Activated T-cell treated with anti-CD3 and anti-CD28 coated beads for 4 hours (primary cell): ENCODE measurements around the gene FMO2.
"Not testable (repeated sequence)": the region's sequence is repeated elsewhere in the genome, so short reads cannot be mapped to it uniquely, and the experiment has no call there.

Source experiments
- DNase-seq: peaks from one replicate; pipeline ENCODE4 v3.0.0-alpha.2; 2020

FMO2 gene

DNA sequence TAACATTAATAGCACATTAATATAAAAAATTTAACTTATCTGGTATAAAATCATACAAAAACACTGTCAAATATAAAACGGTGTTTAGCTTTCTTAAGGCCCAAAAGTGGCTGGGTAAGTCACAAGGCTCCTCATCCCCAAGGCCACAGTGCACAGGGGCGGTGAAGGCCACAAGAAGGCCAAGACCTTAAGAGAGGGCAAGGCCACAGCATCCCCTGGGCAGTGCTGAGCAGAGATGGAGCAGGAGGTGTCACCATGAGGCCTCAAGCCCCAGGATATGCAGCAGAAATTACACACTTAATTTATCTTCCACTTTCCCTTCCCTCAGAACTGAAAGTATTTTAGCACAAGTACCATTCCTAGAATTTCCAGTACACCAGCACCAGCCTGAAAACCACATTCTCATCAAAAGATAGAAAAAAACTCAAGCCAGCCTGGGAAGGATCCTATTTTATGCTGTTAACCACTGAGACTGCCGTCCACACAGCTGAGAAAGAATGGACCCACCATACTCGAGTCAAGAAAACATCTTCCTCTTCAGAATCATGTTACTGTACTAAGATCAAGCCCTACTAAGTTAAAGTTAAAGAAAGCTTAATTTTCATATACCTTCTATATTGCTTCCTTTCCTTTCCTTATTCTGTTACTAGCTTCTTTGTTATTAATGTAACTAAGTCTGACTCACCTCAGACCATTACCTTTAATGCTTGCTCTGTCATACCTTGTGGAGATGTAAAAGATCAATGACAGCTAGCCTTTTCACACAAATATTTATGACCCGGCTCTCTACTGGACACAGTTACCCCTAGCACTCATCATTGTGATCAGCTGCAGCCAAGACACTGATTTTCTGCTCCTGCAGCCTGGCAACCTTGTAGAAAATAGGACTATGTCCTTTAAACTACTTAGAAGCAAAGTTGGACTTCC is 36.8 kb downstream of the FMO2 start:
- no peak for DNase-seq

DNA sequence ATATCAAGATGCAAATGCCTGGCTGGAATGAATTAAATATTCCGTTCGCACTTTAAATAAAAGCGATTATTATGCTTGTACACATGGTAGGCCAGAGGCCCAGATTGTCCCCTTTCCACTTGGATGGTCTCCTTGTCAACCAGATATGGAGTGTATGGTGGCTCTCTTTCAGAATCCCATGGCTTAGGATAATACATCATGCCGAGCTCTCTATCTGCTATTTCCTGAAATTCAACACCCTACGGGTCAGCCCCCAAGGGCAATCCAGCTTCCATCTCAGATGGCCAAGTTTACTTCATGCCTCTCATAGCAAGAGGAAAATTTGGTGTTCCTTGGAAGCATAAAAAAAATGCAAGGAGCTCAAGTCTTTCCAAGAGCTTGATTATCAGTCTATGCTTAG is 37.8 kb downstream of the FMO2 start:
- no peak for DNase-seq

DNA sequence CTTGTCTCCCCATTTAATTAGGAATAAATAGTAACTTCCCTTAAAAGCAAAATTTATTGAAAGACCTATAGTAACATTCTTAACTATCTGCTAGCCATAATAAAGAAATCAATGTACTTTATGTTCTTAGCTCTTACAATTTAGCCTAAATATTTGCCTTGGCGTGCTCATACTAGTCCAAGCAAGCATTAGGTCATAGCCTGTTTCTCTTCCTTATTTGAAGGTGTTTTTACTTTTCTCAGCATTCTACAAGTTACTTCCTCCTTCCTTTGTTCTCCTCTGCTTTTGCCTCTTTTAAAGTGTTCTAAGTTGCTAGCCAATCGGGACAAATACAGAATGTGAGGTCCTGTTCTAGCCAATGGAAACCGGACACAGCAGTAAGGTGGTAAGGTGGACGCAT is 39.2 kb downstream of the FMO2 start:
- DNase-seq, result not testable (repeated sequence)

DNA sequence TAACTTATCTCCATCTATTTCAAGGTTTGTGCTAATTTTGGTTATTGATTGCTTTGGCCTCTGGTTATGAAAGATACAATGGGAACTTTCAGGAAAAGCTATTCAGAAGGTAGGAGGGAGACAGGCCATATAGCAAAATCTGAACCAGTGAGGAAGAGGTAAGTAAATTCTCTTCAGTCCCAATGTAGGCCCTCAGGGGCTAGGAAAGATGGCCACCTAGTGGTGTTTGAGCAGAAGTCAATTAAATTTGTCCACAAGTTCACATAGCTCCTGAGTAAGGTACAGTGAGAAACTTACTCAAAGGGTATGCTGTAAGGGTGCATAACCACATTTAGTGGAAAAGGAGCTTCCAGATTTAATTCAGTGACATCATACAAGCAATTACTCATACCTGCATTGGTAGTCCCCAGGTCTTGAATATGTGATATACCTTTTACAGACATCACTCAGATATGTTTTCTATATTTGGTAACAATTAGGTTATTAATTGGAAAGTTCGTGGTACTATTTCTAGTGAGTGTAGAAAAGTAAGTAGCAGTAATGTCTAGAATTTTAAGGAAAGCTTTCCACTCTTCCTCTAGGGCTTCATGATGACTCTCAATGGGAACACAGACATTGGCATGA is 41.8 kb downstream of the FMO2 start:
- no peak for DNase-seq

DNA sequence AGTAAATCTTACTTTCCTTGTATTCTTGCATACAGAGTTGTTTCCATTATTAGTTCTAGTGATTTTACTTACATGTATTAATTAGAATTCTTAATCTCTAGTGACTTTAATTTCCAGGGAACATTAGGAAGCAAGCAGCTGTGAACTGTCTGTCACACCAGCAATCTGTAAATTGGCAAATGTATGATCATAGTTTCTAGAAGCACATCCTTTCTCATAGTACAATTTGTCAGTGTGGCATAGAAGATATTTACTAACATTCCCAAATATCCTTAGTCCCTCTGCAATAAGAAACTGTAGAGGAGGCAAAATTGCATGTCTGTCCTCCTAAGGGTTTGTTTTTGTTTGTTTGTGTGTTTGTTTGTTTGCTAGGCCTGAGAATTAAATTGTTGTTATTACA is 46.2 kb downstream of the FMO2 start:
- no peak for DNase-seq

DNA sequence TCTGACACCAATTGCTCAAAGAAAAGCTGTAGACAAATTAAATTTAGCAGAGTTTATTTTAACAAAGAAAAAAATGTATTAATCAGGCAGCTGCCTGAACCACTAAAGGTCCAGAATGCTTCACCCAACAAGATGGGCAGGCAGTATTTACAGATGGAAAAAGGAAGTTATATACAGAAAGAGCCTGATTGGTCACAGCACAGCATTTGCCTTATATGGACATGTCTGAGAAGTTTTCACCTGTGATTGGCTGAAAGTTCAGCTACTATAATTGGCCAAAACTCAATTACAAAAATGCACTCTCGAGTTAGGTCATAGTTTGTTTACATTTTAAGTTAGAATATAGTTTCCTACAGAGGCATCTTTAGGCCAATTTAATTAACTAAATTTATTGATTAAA is 48.1 kb downstream of the FMO2 start:
- DNase-seq, result no peak

DNA sequence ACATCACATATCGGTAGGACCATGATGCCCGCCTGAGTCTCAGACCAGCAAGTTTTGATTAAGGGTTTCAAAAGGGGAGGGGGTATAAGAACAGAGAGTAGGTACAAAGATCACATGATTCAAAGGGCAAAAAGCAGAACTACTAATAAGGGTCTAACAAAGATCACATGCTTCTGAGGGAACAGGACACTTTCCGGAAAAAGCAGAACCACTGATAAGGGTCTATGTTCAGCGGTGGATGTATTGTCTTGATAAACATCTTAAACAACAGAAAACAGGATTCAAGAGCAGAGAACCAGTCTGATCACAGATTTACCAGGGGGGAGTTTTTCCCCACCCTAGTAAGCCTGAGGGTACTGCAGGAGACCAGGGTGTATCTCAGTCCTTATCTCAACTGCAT is 51.1 kb downstream of the FMO2 start:
- not testable (repeated sequence) for DNase-seq

DNA sequence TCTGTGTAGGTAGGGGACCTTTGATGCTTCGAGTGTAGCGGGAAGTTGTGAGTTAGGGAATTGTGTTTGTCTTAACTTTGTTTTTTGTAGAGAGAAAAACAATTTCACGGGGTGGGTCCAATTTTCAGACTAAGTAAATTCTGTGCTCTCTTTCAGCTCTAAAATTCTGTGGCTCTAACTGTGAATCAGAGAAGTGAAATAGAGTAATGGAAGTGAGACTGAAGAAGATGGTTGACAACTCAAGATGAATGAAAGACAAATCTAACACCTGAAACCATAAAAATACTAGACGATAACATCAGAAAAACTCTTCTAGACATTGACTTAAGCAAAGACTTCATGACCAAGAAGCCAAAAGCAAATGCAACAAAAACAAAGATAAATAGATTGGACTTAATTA is 58.8 kb downstream of the FMO2 start:
- no peak for DNase-seq

DNA sequence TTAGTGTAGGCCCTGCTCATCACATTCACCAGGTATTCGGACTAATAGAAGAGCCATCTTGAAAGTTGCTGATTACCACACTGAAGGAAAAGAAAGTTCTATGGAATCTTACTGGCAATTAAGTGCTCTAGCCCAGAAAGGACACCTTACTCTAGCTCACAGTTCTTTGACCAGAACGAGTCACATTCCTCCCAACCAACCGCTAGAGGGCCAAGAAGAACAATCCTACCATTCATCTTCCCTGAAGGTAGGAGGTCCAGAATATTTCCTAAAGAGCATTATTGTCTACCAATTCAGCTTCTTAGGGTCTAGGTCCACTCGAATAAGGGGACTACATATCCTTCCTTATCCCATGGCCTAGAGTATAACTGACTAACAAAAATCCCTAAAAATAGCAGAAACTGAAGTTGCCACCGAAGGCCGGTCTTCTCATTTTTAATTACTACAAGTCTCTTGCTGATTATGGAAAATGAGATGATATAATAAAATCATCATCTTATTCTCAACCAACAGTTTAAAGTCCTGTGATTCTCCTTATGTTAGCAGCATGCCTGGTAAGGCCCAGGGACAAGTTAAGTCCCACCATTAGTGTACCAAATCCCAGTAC is 60.5 kb downstream of the FMO2 start:
- no peak for DNase-seq

DNA sequence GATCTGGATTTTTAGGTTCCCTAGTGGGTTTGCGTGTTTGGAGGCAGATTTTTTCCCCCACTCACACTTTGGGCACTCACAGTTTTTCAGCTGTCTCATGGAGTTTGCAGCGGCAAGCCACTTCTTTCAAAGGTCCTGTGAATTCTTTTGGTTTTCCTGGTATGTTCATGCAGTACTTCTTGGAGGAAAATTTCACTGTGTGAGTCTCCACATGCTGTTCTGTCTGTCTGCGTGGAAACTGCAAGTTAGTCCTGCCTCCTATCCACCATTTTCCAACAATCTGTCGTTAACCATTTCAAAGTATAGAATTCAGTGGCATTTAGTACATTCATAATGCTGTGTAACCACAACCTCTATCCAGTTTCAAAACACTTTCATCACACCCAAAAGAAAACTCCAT is 62.4 kb downstream of the FMO2 start:
- no peak for DNase-seq

DNA sequence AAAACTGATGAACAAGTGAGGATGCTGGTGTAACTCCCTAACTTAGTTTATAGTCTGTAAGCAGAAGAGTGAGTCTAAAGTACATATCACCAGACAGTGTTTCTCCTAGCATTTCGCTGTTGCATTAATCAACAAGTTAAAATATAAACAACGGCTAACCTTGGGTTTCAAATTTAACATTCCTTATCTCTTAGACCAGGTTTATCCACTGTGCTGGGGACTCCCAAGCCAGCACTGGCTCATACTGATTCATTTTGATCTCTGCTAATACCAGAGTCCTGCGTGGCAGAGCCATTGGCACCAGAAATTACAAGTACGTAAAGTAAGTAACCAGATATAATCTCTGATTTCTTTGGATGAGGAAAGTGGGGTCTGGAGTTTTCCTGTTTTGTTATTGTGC is 63.2 kb downstream of the FMO2 start, which contains the start of gene FMO1:
Gene FMO1 (plus strand): TSS at position 193 of the 400 bp plus-strand sequence. CDS start 9,594 bp downstream, outside the sequence.
- DNase-seq, result no peak

DNA sequence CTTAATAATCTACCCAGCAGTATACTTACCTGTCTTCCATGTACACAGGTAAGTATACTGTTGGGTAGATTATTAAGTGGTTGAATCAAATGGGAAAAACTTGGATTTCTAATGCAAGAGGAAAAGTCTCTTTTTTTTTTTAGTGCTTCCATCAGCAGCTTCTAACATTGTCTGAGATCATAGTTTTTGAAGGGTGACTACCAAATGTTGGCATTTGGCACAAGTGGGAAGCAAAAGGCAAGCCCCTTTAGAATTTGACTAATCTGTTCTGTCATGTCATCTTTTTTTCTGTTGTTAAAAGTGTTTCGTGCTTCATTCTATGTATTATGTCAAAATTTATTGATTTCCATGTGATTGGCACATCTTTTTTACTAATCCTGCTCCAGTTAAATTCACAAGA is 63.7 kb downstream of the FMO2 start:
- DNase-seq, result no peak

DNA sequence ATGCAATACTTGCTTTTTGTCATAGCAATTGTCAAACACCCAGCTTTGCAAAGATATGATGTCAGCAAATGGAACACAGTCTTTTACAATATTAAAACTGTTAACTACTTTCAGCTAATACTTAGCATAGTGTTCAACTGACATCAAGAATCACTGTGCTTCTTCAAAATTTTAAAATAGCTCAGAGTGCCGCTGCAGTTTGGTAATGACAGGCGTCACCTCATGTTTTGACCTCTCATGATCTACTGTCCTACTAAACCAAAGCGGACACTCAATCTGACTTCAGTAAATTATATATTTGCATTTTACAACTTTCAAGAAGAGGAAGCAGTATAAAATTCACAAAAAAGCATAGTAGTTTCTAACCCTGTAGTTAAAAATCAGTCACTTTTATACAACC is 65.2 kb downstream of the FMO2 start:
- DNase-seq, result no peak

DNA sequence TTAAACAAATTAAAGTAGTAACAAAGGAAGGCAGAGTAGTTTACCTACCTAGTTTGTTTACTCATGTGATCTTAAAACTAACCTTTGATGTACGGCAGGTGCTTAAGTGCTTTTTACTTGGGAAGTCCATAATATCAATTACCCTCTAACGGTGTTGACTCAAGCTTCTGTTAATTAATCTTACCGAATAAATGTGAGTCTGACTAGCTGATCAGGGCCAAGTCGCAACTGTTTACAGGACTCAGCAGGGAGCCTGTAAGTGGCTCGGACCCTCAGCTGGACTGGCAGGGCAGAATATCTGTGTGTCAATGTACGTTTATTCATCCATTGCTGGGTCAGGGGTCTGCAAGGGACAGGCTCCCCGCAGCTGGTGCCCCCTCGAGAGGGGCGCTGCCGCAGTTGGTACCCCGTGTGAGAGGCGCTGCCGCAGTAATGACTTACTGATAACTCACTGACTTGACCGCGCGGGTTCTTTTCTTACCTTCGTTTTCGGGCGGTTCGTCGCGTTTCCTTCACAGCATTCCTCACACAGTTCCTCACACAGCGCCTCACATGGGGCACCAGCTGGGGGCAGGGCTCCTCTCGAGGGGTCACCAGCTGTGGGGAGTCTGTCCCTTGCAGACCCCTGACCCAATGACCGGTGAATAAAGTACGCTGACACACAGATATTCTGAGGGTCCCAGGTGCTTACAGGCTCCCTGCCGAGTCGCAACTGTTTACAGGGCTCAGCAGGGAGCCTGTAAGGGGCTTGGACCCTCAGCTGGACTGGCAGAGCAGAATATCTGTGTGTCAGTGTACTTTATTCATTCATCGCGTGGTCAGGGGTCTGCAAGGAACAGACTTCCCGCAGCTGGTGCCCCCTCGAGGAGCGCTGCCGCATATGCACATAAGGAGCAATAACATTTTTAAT is 66.2 kb downstream of the FMO2 start:
- no peak for DNase-seq

DNA sequence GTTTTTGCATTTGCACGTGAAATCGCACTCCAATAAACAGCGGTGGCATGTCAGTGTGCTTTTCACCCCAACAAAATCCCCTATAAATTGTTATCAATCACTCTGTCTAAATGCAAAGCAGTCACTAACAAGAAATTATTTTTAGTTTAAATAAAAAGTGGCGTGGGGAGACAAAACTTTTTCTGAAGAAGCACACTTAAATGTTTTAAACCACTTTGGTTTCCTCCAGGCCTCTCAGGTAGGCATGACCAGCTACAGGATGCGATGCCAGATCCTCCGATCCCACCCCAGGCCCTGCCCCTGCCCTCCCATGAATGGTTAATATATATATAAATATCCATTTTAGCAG is 66.8 kb downstream of the FMO2 start:
- DNase-seq, result no peak

DNA sequence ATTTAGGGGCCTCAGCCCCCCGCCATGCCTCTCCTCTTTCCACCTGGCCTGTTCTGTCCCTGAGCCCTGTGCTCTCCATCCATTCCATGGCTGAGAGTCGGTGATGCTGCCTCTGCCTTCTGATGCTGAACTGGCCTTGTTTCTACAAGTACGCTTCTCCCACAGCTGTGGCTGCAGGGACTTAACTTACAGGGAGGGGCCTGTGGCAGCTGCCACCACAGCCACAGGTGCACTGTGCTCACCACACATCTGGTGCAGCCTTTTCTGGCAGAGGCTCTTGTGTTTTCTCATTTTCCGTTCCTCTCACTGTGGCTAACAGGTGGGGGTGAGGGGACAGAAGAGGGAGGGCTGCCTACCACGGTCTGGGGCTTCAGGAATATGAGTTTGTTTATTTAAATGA is 67.4 kb downstream of the FMO2 start:
- DNase-seq, result no peak

DNA sequence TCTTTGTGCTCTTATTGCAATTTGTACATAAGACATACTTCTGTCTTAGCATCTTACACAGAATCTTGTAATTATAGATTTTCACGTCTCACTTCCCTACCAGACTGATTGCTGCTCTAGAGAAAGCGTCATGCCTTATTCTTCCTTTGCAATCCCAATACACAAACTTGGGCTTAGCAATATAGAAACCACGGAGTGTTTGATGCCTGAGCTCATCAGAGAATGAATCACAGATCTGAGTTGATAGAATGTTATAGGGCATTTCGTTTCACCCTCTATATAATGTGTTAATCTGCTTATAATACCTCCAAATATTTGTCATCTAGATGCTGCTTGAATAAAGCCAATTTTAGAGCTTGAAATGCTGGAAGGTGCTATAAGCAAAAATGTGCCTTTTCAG is 69.8 kb downstream of the FMO2 start:
- no peak for DNase-seq

DNA sequence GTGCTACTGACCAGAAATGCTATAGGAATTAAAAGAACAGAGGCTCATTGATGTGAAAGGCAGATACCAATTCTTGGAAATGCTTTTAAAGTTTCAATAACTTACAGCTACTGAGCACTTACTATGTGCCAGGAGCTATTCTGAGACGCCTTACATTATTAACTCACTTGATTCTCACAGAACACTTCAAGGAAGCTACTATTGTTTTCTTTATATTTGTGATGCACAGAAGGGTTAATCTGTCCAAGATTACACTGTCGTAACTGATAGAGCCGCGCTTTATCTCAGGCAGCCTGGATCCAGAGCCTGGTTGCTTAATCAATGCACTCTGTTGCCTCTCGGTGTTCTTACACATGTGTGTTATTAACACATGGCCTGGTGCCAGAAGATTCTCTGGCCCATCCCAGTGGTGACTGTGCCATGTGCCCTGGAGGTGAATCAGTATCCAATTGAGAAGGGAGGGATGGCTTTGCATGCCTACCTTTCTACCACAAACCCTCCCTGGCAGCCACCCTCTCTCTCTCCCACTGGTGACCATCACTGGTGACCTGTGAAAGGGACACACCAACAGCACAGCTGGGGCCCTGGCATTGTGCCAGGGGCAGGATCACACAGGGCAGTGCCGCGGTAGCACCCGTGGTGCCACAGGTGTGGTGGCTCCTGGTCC is 72.0 kb downstream of the FMO2 start:
- no peak for DNase-seq

DNA sequence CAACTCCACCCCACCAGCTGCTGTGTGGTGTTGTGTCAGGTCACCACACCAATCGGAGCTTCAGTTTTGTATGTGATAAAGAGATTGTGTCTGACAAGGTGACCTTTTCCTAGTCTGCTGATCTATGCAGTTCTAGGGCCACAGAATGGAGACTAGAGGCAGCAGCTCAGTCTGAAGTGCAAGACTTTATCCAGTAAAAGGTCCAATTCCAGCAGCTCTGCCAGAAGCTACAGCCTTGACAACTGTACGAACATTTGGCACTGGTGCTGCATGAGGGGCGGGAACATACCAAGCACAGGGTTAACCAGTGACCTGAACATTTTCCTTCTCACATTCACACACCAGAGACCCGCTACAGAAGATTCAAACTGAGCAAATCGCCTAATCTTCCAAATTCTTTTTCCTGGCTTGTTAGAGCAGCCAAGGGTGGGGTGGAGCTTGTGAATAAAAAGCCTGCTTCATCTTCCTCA is 72.5 kb downstream of the FMO2 start:
- no peak for DNase-seq

DNA sequence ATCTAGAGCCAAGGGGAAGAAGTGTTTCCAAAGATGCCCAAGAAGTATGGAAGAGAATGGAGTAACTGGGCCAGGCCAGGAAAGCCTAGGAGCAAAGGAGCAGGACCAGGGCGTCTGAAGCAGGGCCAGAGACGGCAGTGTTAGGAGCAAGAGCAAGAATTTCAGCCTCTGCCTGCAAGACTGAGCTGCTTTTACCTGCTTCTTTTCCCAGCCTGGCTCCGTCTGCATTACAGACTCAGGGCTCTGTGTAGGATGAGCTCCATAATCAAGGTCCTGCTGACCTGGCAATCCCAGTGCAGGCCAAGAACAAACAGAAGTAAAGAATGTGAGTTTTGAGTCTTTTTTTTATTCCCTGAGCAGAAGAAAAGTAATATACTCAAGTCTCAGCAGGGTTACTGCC is 73.3 kb downstream of the FMO2 start:
- DNase-seq, result no peak

DNA sequence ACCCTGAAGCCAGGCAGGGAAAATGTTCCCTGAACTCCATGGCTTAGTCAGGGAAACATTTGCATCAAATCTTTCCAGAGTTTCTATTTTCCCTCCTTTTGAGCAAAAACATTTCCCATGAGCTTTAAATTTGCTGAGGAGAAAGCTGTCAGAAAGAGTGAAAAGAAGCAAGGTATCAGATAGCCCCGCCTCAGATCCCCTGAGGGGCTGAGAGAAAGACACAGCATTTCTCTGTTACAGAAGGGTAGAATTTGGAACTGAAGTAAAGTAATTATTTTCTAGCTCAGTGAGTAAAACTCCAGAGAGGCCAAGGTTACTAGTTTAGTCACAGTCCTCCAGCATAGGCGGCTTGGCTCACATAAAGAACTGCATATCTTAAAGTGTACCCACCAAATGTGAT is 73.8 kb downstream of the FMO2 start:
- DNase-seq, result no peak
